Measurements from ENCODE around the gene SUN1. TPM values are rescaled to one million over a fixed set of nuclear protein-coding genes. Genes with fewer than 3 reads are reported as not detected.

The SUN1 gene
- total and polyA plus RNA-seq, 10 of the 15 experiments (the other 5 are each of a cell fraction or from before 2014, with no cell fraction given): 27.8 to 107 (median 65.8) TPM

- TF ChIP-seq CUX1 (IDR thresholded peaks at IDR 0.05; ENCODE audit: insufficient replicate concordance, low read depth, low read length) (no peak), SIX5 (IDR thresholded peaks at IDR 0.05; ENCODE audit: low read depth, low read length, severe bottlenecking) (no peak), TBL1XR1 (IDR thresholded peaks at IDR 0.05; ENCODE audit: low read depth, low read length) (no peak), RAD51 (IDR thresholded peaks at IDR 0.05) (no peak), SMC3 (IDR thresholded peaks at IDR 0.05; ENCODE audit: borderline replicate concordance, low read length) (peak; percentile 93), ZNF217 (IDR thresholded peaks at IDR 0.05) (no peak), MYC (IDR thresholded peaks at IDR 0.05; ENCODE audit: insufficient read depth, insufficient read length, insufficient replicate concordance, low read length, severe bottlenecking) (no peak), ZBTB11 (CRISPR knock-in tag; IDR thresholded peaks at IDR 0.05) (no peak), STAT3 (IDR thresholded peaks at IDR 0.05; ENCODE audit: low read depth, low read length) (no peak)
Measured at GRCh38 chr7:786472-787255, 45.6 kb upstream of the SUN1 start (continued).
